SK-N-SH (cell line): ENCODE results near the gene PGF. TPM values are rescaled to one million over a fixed set of nuclear protein-coding genes. Genes with fewer than 3 reads are reported as not detected.

Experiments used
- CTCF ChIA-PET: fragments of 300-600, 350-600 bp; formaldehyde crosslinking; extraction: SDS; loops from one replicate; lab custom pipeline; 2021; lab: Yijun Ruan, JAX
- POLR2A ChIA-PET: fragments of 350-600 bp; sonication (Branson Sonifier 250); formaldehyde crosslinking; extraction: SDS; loops from one replicate; lab custom pipeline; 2020; ENCODE audit warnings: antibody characterized with exemption, inconsistent platforms; lab: Yijun Ruan, JAX
- DNase-seq: peaks from one replicate; pipeline ENCODE4 v3.0.0; 2012
- H2AFZ ChIP-seq: fragments of 200-600 bp; sonication (generic); 2 replicates; pipeline ENCODE4 v1.8.1; 2016; ENCODE audit warnings: antibody characterized with exemption, mild to moderate bottlenecking, low read depth
- H3F3A ChIP-seq: fragments of 200-600 bp; sonication (generic); replicated peaks from 2 replicates; pipeline ENCODE3; 2016; ENCODE audit warnings: antibody characterized with exemption, mild to moderate bottlenecking; ENCODE audit not compliant: insufficient read depth
- H3K27ac ChIP-seq, 2 experiments: fragments of 200-500 bp in 1 of 2; fragments of 200-600 bp in 1 of 2; sonication (Bioruptor generic) in 1 of 2; sonication (generic), shearing (Covaris generic) in 1 of 2; 2 replicates each; pipeline versions ENCODE4 v1.5.1 to v1.6.1; 2014 to 2016; ENCODE audit warnings: low read depth in 2 of 2, inconsistent platforms in 1 of 2, low read length in 1 of 2, mild to moderate bottlenecking in 1 of 2, mixed read lengths in 1 of 2
- H3K27me3 ChIP-seq: fragments of 200-600 bp; sonication (generic), shearing (Covaris generic); 2 replicates; pipeline ENCODE4 v1.6.1; 2016; ENCODE audit warnings: mixed run types; ENCODE audit not compliant: insufficient read depth
- H3K36me3 ChIP-seq, 2 experiments: fragments of 200-500 bp in 1 of 2; fragments of 200-600 bp in 1 of 2; sonication (Bioruptor generic) in 1 of 2; sonication (generic) in 1 of 2; replicated peaks in 1 of 2; 2 replicates each; pipeline versions ENCODE3 to v1.5.1; 2014 to 2016; ENCODE audit warnings: low read length in 1 of 2, mild to moderate bottlenecking in 1 of 2; ENCODE audit not compliant: insufficient read depth in 2 of 2, control insufficient read depth in 1 of 2
- H3K4me1 ChIP-seq, 2 experiments: fragments of 200-500 bp in 1 of 2; fragments of 200-600 bp in 1 of 2; sonication (Bioruptor generic) in 1 of 2; sonication (generic), shearing (Covaris generic) in 1 of 2; 2 replicates each; pipeline versions ENCODE4 v1.5.1 to v1.6.1; 2014 to 2016; ENCODE audit warnings: low read depth in 1 of 2, low read length in 1 of 2, mixed run types in 1 of 2; ENCODE audit not compliant: insufficient read depth in 2 of 2, control insufficient read depth in 1 of 2
- H3K4me2 ChIP-seq: fragments of 200-600 bp; sonication (generic), shearing (Covaris generic); 2 replicates; pipeline ENCODE4 v1.6.1; 2017; ENCODE audit warnings: mixed run types
- H3K4me3 ChIP-seq, 2 experiments: fragments of 200-500 bp in 1 of 2; fragments of 200-600 bp in 1 of 2; sonication (Bioruptor generic) in 1 of 2; sonication (generic), shearing (Covaris generic) in 1 of 2; 2 replicates each; pipeline versions ENCODE4 v1.5.1 to v1.8.1; 2014 to 2016; ENCODE audit warnings: low read depth in 2 of 2, inconsistent platforms in 1 of 2, low read length in 1 of 2, mild to moderate bottlenecking in 1 of 2, mixed read lengths in 1 of 2, moderate library complexity in 1 of 2
- H3K79me2 ChIP-seq: fragments of 200-600 bp; sonication (generic); 2 replicates; pipeline ENCODE4 v1.8.1; 2017; ENCODE audit warnings: mild to moderate bottlenecking; ENCODE audit not compliant: insufficient read depth
- H3K9ac ChIP-seq: fragments of 200-600 bp; sonication (generic); 2 replicates; pipeline ENCODE4 v1.6.1; 2017; ENCODE audit warnings: mixed run types
- H3K9me2 ChIP-seq: fragments of 200-600 bp; sonication (generic); 2 replicates; pipeline ENCODE4 v1.6.1; 2017; ENCODE audit warnings: mixed run types
- H3K9me3 ChIP-seq: fragments of 200-600 bp; sonication (generic); 2 replicates; pipeline ENCODE4 v1.6.1; 2017; ENCODE audit warnings: mixed run types, mild to moderate bottlenecking, moderate library complexity
- H4K20me1 ChIP-seq: fragments of 200-600 bp; sonication (generic); 2 replicates; pipeline ENCODE4 v1.6.1; 2017; ENCODE audit warnings: mild to moderate bottlenecking, mixed run types; ENCODE audit not compliant: insufficient read depth
- CHD2 ChIP-seq: fragments of 150-350 bp; IDR thresholded peaks from 2 replicates; pipeline ENCODE4 v1.6.1; 2018; ENCODE audit warnings: low read length; ENCODE audit not compliant: partially characterized antibody
- ELF1 ChIP-seq: IDR thresholded peaks from 2 replicates; pipeline ENCODE4 v1.4.0; 2012
- GATA2 ChIP-seq: sonication (generic); formaldehyde crosslinking; IDR thresholded peaks from 2 replicates; pipeline ENCODE4 v1.5.0; 2020; ENCODE audit warnings: mild to moderate bottlenecking, missing genetic modification reagents
- JUND ChIP-seq: IDR thresholded peaks from 2 replicates; pipeline ENCODE4 v1.4.0; 2012
- NFIC ChIP-seq: IDR thresholded peaks from 2 replicates; pipeline ENCODE4 v1.4.0; 2012; ENCODE audit warnings: borderline replicate concordance
- NRF1 ChIP-seq: IDR thresholded peaks from 2 replicates; pipeline ENCODE4 v1.6.1; 2012; ENCODE audit warnings: low read depth, mild to moderate bottlenecking, low read length
- POLR2AphosphoS5 ChIP-seq: IDR thresholded peaks from 2 replicates; pipeline ENCODE4 v1.6.1; 2012; ENCODE audit warnings: low read depth, low read length
- RCOR1 ChIP-seq: fragments of 150-350 bp; IDR thresholded peaks from 2 replicates; pipeline ENCODE4 v1.6.1; 2017; ENCODE audit warnings: antibody characterized with exemption, low read length
- RFX5 ChIP-seq: IDR thresholded peaks from 2 replicates; pipeline ENCODE4 v1.6.1; 2012; ENCODE audit warnings: mild to moderate bottlenecking, improper control_type of control experiment, low read length
- RXRA ChIP-seq: IDR thresholded peaks from 2 replicates; pipeline ENCODE4 v1.4.0; 2012; ENCODE audit warnings: low read depth, mild to moderate bottlenecking, borderline replicate concordance
- SIN3A ChIP-seq: IDR thresholded peaks from 2 replicates; pipeline ENCODE4 v1.6.1; 2012; ENCODE audit warnings: low read depth, mild to moderate bottlenecking, low read length, moderate library complexity, borderline replicate concordance
- WGBS: methylation state at CpG from one replicate; pipeline ENCODE4 v1.1.6; 2017; ENCODE audit warnings: low lambda C conversion rate; 5-methylcytosine and 5-hydroxymethylcytosine counted together
- polyA plus RNA-seq, 3 experiments: library from polyadenylated mRNA; depleted of rRNA; stranded (reverse); fragments of >200 nt; gene quantifications; 2 replicates each; pipeline ENCODE4 v1.2.3, GENCODE V29; 2012
- TF ChIP-seq, protein P1 (sequence below): fragments of 200-600 bp; sonication (generic); IDR thresholded peaks from 2 replicates; pipeline ENCODE4 v1.6.1; 2017; ENCODE audit warnings: antibody characterized with exemption, mild to moderate bottlenecking, moderate library complexity
- TF ChIP-seq, protein P2 (sequence below): IDR thresholded peaks from 2 replicates; pipeline ENCODE4 v1.4.0; 2012; ENCODE audit warnings: low read depth, borderline replicate concordance
- TF ChIP-seq, protein P3 (sequence below): fragments of 150-350 bp; IDR thresholded peaks from 2 replicates; pipeline ENCODE4 v1.6.1; 2016; ENCODE audit warnings: mild to moderate bottlenecking, low read depth, low read length
- TF ChIP-seq, protein P4 (sequence below): IDR thresholded peaks from 2 replicates; pipeline ENCODE4 v1.6.1; 2012; ENCODE audit warnings: mild to moderate bottlenecking, low read depth, low read length, moderate library complexity

PGF gene
- polyA plus RNA-seq, 1 of the 3 experiments (the other 2 are of a cell fraction): 4.4 TPM

DNA sequence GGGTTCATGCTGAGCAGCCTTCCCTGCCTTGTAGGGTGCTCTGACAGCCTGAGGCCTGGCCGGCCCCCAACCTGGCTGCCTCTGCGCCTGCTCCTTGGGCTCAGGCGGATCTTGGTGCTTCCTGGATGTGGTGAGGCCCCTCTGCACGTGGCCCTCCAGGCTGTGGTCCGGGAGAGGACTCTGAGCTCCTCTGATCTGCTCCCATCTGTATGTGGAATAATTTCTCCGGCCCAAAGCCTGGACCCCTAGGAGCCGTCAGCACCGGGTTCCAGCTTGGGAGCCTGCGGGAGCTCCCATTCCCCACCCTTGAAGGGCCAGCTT, 26.0 kb upstream of the PGF start:
- 100% methylated on average over 5 of the region's 9 CpGs for WGBS
- Histone ChIP-seq H3F3A (no peaks in the 10 kb centered on the region), H3K9me3 (no peaks in the 10 kb centered on the region), H3K9ac (no peak overlapping the region), H3K4me2 (peak overlapping the region; percentile 48; the same call in 1 of the 2 replicates), H3K27me3 (no peaks in the 10 kb centered on the region), H2AFZ (no peak overlapping the region), H4K20me1 (no peaks in the 10 kb centered on the region), H3K79me2 (no peaks in the 10 kb centered on the region), H3K4me1 (peaks cover 35 to 49% of the 10 kb centered on the region in 2 experiments; a peak in 3 of 4 replicates), H3K9me2 (no peaks in the 10 kb centered on the region), H3K4me3 (no peak overlapping the region), H3K36me3 (no peaks in the 10 kb centered on the region), H3K27ac (no peak overlapping the region)
- TF ChIP-seq, protein P1, sequence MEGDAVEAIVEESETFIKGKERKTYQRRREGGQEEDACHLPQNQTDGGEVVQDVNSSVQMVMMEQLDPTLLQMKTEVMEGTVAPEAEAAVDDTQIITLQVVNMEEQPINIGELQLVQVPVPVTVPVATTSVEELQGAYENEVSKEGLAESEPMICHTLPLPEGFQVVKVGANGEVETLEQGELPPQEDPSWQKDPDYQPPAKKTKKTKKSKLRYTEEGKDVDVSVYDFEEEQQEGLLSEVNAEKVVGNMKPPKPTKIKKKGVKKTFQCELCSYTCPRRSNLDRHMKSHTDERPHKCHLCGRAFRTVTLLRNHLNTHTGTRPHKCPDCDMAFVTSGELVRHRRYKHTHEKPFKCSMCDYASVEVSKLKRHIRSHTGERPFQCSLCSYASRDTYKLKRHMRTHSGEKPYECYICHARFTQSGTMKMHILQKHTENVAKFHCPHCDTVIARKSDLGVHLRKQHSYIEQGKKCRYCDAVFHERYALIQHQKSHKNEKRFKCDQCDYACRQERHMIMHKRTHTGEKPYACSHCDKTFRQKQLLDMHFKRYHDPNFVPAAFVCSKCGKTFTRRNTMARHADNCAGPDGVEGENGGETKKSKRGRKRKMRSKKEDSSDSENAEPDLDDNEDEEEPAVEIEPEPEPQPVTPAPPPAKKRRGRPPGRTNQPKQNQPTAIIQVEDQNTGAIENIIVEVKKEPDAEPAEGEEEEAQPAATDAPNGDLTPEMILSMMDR: no peak
- TF ChIP-seq RFX5: no peak
- TF ChIP-seq CHD2: no peak
- TF ChIP-seq RXRA: no peak
- TF ChIP-seq RCOR1: no peak
- TF ChIP-seq GATA2: no peak
- TF ChIP-seq POLR2AphosphoS5: no peak
- TF ChIP-seq ELF1: no peak
- TF ChIP-seq, protein P2, sequence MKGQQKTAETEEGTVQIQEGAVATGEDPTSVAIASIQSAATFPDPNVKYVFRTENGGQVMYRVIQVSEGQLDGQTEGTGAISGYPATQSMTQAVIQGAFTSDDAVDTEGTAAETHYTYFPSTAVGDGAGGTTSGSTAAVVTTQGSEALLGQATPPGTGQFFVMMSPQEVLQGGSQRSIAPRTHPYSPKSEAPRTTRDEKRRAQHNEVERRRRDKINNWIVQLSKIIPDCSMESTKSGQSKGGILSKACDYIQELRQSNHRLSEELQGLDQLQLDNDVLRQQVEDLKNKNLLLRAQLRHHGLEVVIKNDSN: no peak
- no peak for TF ChIP-seq NRF1
- no peak for TF ChIP-seq SIN3A
- TF ChIP-seq, protein P3, sequence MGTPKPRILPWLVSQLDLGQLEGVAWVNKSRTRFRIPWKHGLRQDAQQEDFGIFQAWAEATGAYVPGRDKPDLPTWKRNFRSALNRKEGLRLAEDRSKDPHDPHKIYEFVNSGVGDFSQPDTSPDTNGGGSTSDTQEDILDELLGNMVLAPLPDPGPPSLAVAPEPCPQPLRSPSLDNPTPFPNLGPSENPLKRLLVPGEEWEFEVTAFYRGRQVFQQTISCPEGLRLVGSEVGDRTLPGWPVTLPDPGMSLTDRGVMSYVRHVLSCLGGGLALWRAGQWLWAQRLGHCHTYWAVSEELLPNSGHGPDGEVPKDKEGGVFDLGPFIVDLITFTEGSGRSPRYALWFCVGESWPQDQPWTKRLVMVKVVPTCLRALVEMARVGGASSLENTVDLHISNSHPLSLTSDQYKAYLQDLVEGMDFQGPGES: no peak
- no peak for TF ChIP-seq JUND
- TF ChIP-seq, protein P4, sequence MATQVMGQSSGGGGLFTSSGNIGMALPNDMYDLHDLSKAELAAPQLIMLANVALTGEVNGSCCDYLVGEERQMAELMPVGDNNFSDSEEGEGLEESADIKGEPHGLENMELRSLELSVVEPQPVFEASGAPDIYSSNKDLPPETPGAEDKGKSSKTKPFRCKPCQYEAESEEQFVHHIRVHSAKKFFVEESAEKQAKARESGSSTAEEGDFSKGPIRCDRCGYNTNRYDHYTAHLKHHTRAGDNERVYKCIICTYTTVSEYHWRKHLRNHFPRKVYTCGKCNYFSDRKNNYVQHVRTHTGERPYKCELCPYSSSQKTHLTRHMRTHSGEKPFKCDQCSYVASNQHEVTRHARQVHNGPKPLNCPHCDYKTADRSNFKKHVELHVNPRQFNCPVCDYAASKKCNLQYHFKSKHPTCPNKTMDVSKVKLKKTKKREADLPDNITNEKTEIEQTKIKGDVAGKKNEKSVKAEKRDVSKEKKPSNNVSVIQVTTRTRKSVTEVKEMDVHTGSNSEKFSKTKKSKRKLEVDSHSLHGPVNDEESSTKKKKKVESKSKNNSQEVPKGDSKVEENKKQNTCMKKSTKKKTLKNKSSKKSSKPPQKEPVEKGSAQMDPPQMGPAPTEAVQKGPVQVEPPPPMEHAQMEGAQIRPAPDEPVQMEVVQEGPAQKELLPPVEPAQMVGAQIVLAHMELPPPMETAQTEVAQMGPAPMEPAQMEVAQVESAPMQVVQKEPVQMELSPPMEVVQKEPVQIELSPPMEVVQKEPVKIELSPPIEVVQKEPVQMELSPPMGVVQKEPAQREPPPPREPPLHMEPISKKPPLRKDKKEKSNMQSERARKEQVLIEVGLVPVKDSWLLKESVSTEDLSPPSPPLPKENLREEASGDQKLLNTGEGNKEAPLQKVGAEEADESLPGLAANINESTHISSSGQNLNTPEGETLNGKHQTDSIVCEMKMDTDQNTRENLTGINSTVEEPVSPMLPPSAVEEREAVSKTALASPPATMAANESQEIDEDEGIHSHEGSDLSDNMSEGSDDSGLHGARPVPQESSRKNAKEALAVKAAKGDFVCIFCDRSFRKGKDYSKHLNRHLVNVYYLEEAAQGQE: no peak
- TF ChIP-seq NFIC: no peak
- no peak for DNase-seq
- ChIA-PET POLR2A (no interaction called here), CTCF (interaction anchor here (1.1 to 1.6 kb wide), 3 partner anchors 21 to 36 kb away, joined by 3 read pairs; partner anchors contain the start of gene EIF2B2)
